ENCODE results near the gene KRTAP5-7.

DNA sequence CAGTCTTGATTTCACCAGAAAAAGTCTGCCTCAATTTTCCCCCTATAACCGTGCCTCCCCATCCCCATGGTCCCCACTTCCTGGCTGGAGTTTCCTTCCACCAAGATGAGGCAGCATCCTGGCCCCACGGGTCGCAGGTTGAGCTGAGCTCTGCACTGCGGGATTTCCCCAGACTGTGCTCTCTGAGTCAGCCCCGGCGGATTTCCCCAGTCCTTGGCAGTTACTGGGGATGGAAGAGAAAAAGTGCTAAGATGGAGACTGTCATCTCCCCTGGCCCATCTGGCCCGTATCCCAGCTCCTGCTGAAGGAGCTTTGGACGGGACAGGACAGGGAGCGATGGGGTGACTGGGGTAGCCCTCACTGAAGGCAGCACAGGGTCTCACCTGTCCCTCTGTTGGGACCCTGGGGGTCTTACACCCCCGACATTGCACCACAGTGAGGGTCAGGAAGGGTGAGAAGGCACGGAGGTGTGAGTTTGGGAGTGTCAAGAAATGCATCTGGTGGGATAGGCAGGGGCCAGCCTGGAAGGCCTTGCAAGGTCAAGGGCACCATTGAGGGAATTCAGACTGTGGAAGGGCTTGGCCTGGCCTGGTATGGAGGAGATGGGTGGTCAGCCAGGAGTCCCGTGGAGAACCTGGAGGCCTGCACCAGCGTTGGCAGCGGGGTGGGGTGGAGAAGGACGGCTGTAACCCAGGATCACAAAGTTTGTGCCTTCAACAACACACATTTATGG is 37.6 kb upstream of the KRTAP5-7 start:
- TF ChIP-seq EZH2phosphoT487 (IDR thresholded peaks at IDR 0.05) (no peak), EZH2 (IDR thresholded peaks at IDR 0.05) (no peak)
